Measurements from ENCODE around the gene CYGB. TPM values are rescaled to one million over a fixed set of nuclear protein-coding genes. Genes with fewer than 3 reads are reported as not detected.

Gene CYGB
- total and polyA plus RNA-seq, 9 of the 15 experiments (the other 6 are each of a cell fraction or from before 2014, with no cell fraction given): 0.08 to 0.95 (median 0.18) TPM; not detected in 5

DNA sequence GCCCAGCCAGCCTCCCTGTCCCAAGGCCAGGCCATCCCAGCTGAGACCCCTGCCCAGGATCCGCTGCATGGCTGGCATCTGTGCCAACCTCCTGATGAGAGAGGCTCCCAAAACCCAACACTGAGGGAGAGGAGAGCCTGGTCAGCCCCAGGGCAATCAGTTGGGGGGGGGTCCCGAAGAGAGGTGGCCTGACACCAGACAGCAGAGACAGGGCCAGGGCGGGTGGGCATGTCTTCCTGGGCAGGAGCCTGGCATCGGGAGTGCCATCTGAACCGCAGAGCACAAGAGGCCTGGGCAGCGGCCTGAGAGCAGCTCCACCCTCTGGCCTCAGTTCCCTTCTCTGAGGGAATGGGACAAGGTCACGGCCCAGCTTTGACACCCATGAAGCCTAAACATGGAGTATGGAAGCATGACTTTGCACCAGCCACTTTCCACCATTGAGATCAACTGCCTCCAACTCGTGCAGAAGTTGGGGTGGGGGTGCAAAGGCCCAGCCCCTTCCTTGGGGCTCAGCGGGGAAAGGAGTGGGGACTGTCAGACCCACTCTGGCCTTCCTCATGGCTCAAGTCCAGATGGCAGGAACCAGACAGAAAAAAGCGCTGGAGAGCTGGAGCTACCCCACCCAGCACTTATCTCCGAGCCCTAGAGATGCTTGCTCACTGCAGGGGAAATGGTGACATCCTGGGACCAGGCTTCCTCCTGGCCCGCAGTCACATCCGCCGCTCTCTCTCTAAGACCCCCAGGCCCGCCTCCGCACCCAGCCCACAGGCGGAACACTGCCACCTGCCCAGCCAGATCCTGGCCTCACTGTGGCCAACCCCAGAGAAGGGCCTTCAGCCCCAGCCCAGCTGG is 46.0 kb downstream of the CYGB start (continued):
- TF ChIP-seq MTF1 (CRISPR knock-in tag; IDR thresholded peaks at IDR 0.05; ENCODE audit: borderline replicate concordance) (no peak), ARID1B (IDR thresholded peaks at IDR 0.05) (0 out of 2 replicates have a peak, but pooled peaks have one; percentile 12), FOSL1 (tag; conservative IDR thresholded peaks at IDR 0.05) (no peak), KLF16 (IDR thresholded peaks at IDR 0.05) (no peak), GATAD2A (IDR thresholded peaks at IDR 0.05) (no peak), SUPT5H (IDR thresholded peaks at IDR 0.05) (no peak), HLTF (IDR thresholded peaks at IDR 0.05) (no peak), CBX5 (IDR thresholded peaks at IDR 0.05; ENCODE audit: borderline replicate concordance, low read depth) (no peak), C11orf30 (IDR thresholded peaks at IDR 0.05; ENCODE audit: low read depth) (no peak; the same call in 1 of the 2 replicates), SIRT6 (IDR thresholded peaks at IDR 0.05; ENCODE audit: low read depth, low read length) (no peak), EHMT2 (IDR thresholded peaks at IDR 0.05) (no peak), NFIC (IDR thresholded peaks at IDR 0.05) (peak; percentile 31; the same call in 1 of the 2 replicates), CXXC5 (CRISPR knock-in tag; IDR thresholded peaks at IDR 0.05) (no peak), ZNF609 (CRISPR knock-in tag; IDR thresholded peaks at IDR 0.05; ENCODE audit: borderline replicate concordance) (no peak), BRF2 (IDR thresholded peaks at IDR 0.05; ENCODE audit: borderline replicate concordance, insufficient read depth, insufficient read length) (no peak), PCBP2 (IDR thresholded peaks at IDR 0.05; ENCODE audit: low read depth, low read length, poor library complexity, severe bottlenecking) (no peak), SMARCE1 (IDR thresholded peaks at IDR 0.05) (peak; percentile 13; the same call in 1 of the 2 replicates), TBL1XR1 (IDR thresholded peaks at IDR 0.05; ENCODE audit: low read length in 2 of 2) (no peak), KDM1A (IDR thresholded peaks at IDR 0.05) (no peak)
- TF ChIP-seq, protein P1, sequence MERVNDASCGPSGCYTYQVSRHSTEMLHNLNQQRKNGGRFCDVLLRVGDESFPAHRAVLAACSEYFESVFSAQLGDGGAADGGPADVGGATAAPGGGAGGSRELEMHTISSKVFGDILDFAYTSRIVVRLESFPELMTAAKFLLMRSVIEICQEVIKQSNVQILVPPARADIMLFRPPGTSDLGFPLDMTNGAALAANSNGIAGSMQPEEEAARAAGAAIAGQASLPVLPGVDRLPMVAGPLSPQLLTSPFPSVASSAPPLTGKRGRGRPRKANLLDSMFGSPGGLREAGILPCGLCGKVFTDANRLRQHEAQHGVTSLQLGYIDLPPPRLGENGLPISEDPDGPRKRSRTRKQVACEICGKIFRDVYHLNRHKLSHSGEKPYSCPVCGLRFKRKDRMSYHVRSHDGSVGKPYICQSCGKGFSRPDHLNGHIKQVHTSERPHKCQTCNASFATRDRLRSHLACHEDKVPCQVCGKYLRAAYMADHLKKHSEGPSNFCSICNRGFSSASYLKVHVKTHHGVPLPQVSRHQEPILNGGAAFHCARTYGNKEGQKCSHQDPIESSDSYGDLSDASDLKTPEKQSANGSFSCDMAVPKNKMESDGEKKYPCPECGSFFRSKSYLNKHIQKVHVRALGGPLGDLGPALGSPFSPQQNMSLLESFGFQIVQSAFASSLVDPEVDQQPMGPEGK (CRISPR knock-in tag; IDR thresholded peaks at IDR 0.05; ENCODE audit: borderline replicate concordance): no peak
- TF ChIP-seq, protein P2, sequence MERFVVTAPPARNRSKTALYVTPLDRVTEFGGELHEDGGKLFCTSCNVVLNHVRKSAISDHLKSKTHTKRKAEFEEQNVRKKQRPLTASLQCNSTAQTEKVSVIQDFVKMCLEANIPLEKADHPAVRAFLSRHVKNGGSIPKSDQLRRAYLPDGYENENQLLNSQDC (CRISPR knock-in tag; IDR thresholded peaks at IDR 0.05): no peak

All from K562 (cell line).